ENCODE data around the gene MVD. TPM values are rescaled to one million over a fixed set of nuclear protein-coding genes. Genes with fewer than 3 reads are reported as not detected.

Gene MVD
- total and polyA plus RNA-seq, 8 donors: 24.3 to 154 (median 36.3) TPM

GRCh38 chr16:88651276-88651988 is 11.5 kb downstream of the MVD start:
- Histone ChIP-seq H3K27me3 (no peaks in the 10 kb centered on the region), H3K27ac (peak overlapping the region; percentile 75 to 90), H3K36me3 (peaks cover 0 to 68% of the 10 kb centered on the region in 2 donors), H3K4me1 (peaks cover 5 to 53% of the 10 kb centered on the region in 2 donors), H3K9me3 (no peaks in the 10 kb centered on the region), H3K4me3 (peak overlapping the region; percentile 78 to 94)
- no peak for TF ChIP-seq CTCF (IDR thresholded peaks at IDR 0.05)
- intact Hi-C loops (cut with DNase I): no loop called here
- DNase-seq: peak in 3 of 4 donors; percentile 57 to 88 (median 74)
- peak; percentile 43 for ATAC-seq

- Histone ChIP-seq H3K4me1 (peaks cover 5 to 55% of the 10 kb centered on the region in 2 donors), H3K4me3 (peak within 1 kb of the TSS; percentile 78 to 94), H3K9me3 (no peaks in the 10 kb centered on the region), H3K27ac (peak within 1 kb of the TSS; percentile 75 to 90), H3K36me3 (peaks cover 0 to 68% of the 10 kb centered on the region in 2 donors), H3K27me3 (no peaks in the 10 kb centered on the region)
- intact Hi-C loops (cut with DNase I): no loop called here
- DNase-seq (peak in 3 of 4 donors; percentile 59 to 97 (median 90)), ATAC-seq (peak; percentile 95)
- no peak for TF ChIP-seq CTCF (IDR thresholded peaks at IDR 0.05)
Observed at GRCh38 chr16:88650749-88651275, 12.1 kb downstream of the MVD start, which contains the start of gene CYBA. Gene CYBA, minus strand, starts transcription at chr16:88651053. Its CDS starts 40 bp downstream, at chr16:88651013.

GRCh38 chr16:88649924-88650748 is 12.8 kb downstream of the MVD start:
- DNase-seq: peak in 2 of 4 donors; percentile 71 to 80
- peak overlapping the region; percentile 75 to 90 for H3K27ac ChIP-seq
- intact Hi-C loops (cut with DNase I): no loop called here
- no peak for TF ChIP-seq CTCF (IDR thresholded peaks at IDR 0.05)
- peak; percentile 54 for ATAC-seq
- peak overlapping the region; percentile 78 to 94 for H3K4me3 ChIP-seq
- no peaks in the 10 kb centered on the region for H3K27me3 ChIP-seq
- no peaks in the 10 kb centered on the region for H3K9me3 ChIP-seq
- peaks cover 5 to 55% of the 10 kb centered on the region in 2 donors for H3K4me1 ChIP-seq
- peaks cover 0 to 68% of the 10 kb centered on the region in 2 donors for H3K36me3 ChIP-seq

GRCh38 chr16:88649195-88649923 is 13.5 kb downstream of the MVD start:
- no peak for TF ChIP-seq CTCF (IDR thresholded peaks at IDR 0.05)
- no peak for ATAC-seq
- Histone ChIP-seq H3K27me3 (no peaks in the 10 kb centered on the region), H3K36me3 (peaks cover 0 to 68% of the 10 kb centered on the region in 2 donors), H3K9me3 (no peaks in the 10 kb centered on the region), H3K4me1 (peaks cover 5 to 55% of the 10 kb centered on the region in 2 donors), H3K27ac (peak overlapping the region in 1 of 2 donors; percentile 90), H3K4me3 (peak overlapping the region; percentile 78 to 94)
- DNase-seq: peak in 1 of 4 donors; percentile 75
- intact Hi-C loops (cut with DNase I): no loop called here

Measured in left lung (tissue), 10 donors.